ENCODE results near the gene ALKBH7.
A peak's percentile ranks its signal among the peaks of the same experiment; 100 is the strongest.
"Not testable (repeated sequence)": the region's sequence is repeated elsewhere in the genome, so short reads cannot be mapped to it uniquely, and the experiment has no call there.

The ALKBH7 gene

DNA sequence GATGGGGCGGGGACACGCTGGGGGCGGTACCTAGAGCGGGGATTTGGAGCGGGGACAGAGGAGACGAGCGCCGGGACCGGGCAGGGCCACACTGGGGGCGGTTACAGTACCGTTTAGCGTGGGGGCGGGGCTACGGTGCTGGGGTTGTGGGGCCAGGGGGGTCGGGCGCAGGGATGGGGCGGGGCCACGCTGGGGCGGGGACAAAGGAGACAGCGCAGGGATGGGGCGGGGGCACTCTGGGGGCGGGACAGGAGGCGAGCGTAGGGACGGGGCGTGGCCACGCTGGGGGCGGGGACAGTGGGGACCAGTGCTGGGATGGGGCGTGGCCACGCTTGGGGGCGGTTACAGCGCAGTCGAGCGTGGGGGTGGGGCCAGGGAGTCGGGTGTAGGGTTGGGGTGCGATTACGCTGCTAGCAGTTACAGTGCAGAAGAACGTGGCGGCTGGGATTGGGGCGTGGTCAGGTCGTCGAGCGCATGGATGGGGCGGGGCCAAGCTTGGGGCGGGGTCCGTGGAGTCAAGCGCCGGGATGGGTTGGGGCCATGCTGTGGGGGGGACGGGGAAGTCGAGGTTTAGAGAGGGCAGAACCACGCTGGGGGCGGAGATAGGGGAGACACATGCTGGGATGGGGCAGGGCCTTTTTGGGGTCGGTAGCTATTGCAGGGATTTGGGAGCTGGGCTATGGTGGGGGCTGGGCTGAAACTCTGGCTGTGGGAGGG lies 660 bp downstream of the ALKBH7 start:
- peak; percentile 99 for DNase-seq

DNA sequence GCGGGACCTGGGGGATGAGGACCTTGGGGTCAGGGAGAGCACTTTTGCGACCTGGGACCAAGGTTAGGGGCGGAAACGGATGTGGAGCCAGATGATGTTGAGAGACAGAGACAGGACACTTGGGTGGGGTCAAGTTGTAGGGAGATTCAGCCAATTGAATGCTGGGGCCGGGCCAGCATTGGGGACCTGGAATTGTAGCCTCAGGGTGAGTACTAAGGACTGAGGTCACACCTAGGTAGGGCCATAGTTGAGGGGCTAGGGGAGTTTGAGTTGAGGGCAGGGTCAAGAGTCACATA lies 1.2 kb downstream of the ALKBH7 start:
- DNase-seq: no peak

DNA sequence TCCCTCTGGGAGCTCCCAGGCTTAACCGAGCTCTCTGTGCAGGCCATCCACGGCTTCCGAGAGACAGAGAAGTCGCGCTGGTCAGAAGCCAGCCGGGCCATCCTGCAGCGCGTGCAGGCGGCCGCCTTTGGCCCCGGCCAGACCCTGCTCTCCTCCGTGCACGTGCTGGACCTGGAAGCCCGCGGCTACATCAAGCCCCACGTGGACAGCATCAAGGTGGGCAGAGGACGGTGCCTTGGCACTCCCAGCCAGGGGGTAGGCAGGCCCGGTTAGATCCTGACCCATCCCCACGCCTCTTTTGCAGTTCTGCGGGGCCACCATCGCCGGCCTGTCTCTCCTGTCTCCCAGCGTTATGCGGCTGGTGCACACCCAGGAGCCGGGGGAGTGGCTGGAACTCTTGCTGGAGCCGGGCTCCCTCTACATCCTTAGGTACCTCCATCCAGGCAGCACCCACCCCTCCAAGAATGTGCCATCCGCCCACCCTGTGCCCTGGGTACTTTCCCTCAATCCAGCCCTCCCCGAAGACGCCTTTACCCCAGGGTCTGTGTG lies 1.6 kb downstream of the ALKBH7 start:
- DNase-seq: no peak

DNA sequence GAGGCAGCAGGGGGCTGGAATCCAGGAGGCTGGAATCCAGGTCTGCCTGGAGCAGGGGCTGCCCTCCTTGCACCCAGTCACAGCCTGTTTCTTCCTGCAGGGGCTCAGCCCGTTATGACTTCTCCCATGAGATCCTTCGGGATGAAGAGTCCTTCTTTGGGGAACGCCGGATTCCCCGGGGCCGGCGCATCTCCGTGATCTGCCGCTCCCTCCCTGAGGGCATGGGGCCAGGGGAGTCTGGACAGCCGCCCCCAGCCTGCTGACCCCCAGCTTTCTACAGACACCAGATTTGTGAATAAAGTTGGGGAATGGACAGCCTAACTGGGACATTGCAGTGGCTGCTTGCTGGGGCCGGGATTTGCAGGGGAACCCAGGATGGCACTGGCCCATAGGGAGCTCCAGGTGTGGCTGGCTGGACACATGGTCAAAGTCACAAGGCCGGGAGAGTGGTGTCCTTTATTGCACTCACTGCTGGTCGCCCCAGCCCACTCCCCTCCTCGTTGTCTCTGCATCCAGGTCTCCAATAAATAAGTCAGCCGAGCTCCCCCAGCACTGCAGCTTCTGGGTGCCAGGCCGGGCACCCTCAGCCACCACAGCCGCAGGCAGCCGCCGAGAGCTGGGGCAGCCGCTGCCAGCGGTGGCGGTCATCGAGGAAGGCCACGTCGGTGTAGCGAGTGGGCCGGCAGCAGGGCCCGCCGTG lies 2.3 kb downstream of the ALKBH7 start:
- DNase-seq: no peak

DNA sequence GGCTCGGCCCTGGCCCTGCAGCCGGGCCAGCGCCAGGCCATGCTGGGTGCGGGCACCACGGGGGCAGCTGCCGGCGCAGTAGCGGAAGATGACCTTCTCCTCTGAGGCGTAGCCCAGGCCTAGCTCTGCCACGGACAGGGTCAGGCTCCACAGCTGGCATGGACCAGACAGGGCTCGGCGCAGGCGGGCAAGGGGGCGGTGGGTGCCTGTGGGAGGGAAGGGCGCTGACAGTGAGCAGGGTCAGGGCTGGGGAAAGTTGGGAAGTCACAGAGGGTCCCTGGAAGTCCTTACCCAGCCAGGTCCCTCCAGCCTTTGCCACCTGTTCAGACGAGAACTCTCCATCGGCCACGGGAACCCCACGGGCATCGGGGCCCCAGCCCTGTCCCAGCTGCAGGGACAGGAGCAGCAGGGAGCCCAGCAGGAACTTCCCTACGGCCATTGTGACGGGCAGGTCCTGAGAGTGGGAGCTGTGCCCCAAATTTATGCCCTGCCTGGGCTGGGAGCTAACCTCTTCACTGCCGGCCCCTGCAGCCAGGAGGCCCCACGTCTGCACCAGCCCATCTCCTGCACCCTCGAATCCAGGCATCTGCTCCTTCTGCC lies 2.9 kb downstream of the ALKBH7 start, which contains the start of gene PSPN:
Gene PSPN (minus strand): TSS at position 523 of the 600 bp plus-strand sequence. CDS start 84 bp downstream, at position 439.
- DNase-seq: no peak

DNA sequence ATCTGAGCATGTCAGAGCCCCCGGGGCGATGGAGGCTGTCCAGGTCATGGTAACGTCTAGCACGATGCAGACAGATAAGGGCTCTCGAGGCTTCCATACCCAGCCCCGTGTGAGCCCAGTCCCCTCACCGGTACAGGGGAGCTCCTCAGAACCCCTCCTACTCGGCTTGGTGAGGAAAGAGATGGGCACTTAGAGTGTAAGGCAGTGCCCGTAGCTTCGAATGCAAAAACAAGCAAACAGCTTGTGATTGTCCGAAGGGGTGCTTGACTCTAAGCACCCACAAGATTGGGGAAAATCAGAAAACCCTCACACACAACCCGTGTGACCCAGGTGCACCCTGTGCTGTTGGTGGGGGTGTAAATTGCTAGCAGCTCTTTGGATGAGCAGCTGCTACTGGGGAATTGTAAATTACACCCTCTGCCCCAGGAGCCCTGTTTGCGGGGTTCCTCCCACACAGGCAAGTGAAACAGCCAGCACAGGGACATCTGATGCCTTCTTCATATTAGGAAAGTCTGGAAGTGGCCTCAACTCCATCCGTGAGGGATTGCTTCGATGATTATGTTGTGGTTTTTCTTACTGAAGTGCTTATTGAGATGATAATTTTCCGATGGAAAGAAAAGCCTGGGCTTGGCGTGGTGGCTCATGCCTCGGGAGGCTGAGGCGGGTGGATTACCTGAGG lies 4.1 kb downstream of the ALKBH7 start:
- no peak for DNase-seq

DNA sequence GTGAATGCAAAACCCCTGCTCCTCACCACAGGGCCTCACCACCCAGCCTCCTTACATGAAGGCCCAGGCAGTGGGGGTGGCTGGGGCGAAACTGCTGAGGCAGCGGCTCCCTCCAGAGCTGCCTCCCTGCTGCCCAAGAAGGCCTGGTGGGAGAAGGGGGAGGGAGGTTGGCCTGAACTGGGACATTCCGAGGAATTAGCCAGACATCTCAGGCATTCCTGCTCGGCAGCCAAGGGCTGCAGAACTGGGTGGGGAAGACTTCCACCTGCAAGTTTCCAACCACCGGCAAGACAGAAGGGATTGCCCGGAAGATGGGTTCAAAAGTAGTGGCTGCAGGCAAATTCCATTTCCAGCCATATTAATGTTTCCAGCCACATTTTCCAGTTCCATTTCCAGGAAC lies 5.4 kb downstream of the ALKBH7 start:
- no peak for DNase-seq

DNA sequence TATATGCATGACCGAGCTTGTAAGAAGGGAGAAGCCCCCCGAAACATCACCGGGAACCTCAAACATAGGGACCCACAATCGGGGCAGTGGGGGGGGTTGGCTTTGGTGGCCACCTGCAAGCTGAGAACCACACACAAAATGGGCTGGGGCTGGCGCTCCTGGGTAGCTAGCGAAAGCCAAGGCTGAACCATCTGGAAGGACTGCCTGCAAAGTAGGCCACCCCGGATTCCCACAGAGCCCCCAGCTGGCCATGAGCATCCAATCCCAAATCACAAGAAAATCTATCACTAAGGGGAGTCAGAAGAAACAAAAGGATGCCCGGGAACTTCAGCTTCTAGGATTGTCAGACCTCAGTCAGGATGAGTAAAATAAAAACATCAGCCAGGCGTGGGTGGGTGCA lies 5.9 kb downstream of the ALKBH7 start:
- DNase-seq: no peak

DNA sequence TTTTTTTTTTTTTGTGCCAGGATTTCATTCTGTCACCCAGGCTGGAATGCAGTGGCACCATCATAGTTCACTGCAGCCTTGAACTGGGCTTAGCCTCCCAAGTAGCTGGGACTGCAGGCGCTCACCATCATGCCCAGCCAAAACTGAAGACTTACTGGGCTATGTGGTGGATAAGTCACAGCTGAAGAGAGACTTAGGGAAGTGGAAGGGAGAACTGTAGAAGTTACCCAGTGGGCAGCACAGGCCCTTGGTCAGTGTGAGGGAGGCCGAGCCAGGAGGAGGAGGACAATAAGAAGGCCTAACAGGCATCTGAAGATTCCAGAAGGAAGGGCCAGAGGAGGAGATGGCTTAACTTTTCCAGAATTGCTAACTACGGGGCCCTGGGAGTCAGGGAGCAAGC lies 7.2 kb downstream of the ALKBH7 start:
- no peak for DNase-seq

DNA sequence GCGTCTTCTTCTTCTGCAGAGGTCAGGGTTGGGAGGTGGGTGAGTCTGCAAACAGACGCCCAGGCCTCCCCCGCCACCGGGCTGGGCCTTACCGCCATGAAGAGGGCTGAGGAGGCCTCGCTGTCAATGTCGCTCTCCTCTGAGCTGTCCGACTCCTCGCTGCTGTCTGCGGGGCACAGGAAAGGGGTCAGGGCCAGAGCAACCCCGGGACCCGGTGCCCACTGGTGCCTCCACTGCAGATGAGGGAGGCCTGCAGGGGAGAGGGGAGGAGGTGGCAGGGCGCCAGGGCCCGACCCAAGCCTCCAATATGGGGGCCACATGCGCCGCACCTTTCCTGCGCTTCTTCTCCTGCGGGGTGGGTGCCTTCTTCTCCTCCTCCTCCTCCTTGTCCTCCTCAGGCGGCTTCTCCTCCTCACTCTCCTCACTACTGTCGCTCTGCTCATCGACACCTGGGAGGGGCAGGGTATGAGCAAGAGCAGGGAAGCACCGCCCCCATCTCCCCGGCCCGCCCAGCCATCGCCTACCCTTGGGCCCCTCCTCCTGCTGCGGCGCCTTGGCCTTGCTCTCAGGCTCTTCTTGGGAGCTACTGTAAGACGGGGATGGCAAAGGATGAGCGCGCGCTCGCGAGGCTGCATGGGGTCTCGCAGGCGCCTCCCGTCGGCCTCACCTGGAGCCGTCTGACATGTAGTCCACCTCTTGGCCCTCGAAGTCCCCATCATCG lies 8.6 kb downstream of the ALKBH7 start:
- no peak for DNase-seq

DNA sequence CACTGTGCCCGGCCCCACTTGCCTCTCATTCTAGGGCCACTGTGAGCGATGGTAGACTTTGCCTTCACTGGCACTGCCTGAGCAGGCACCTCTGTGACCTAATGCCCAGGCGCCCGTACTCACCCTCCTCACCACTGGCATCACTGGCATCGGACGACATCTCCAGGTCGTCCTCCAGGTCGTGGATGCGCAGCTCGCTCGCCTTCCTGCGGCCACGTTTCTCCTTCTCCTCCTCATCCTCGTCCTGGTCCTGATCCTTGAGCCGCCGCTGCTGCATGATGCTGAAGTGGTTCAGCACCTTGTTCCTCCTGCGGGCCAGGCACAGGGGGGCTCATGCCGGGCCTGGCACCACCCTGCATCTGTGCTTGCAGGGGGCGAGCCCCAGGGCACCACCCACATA lies 10.6 kb downstream of the ALKBH7 start:
- DNase-seq: no peak

DNA sequence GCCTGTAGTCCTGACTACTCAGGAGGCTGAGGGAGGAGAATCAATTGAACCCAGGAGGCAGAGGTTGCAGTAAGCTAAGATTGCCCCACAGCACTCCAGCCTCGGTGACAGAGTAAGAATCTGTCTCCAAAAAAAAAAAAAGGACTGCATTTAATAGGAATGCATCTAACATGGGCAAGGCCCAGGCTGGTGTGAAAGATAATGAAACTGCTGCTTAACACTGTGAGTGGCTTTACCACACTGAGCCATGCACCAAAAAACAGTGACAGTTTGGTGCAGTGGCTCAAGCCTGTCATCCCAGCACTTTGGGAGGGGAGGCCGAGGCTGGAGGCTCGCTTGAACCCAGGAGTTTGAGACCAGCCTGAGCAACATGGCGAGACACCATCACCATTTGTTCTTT lies 11.8 kb downstream of the ALKBH7 start:
- DNase-seq: no peak

DNA sequence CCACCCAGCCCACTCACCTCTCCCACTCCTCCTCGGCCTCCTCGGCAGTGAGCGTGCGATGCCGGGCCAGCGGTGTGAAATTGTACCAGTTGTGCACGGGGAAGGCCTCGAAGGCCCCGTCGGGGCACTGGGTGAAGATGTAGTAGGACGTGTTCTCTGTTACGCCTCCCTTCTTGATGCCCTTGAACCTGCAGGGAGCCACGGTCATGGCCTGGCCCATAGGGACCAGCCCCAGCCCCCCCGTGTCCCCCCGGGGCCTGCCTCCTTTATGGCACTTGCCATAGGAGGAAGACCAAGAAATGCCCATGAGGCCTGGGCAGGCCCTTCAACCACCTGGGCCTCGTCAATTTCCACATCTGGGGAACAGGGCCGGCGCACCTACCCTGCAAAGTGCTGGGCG lies 14.8 kb downstream of the ALKBH7 start:
- DNase-seq: no peak

DNA sequence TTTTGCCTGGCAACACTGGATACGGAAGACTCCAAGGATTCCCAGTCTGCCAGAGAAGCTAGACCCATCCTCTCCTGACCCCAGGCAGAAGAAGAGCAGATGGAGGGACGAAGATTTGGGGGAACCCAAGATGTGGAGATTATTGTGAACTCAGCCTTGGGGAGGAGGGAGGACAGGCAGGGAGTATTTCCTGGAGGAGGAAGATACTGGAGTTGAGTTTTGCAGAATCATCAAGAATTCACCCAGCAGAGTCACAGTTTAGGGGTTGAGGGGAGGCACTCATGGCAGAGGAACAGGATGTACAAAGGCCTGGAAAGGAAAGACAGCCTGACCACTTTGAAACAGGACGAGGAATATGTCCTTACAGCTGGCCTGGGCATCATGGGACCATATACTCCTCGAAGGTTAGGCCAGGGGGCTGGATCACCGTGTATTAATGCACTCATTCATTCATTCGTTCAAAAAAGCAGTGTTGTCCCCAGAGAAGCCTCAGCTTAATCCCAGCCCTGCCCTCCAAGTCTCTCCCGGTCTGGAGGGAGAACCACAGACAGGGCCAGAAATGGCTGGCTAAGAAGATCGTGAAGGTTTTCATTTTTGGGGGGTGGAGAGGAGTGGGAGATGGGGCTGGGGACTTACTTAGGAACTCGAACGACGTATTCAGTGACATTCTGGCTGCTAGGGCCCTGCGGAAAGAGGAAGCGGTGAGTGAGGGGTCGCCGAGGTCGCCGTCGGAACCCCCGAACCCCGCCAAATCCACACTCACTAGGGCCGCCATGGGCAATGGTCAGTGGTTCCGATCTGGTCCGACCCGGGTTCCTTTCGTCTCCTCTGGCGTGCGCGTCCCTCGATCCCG lies 19.9 kb downstream of the ALKBH7 start:
- no peak for DNase-seq

DNA sequence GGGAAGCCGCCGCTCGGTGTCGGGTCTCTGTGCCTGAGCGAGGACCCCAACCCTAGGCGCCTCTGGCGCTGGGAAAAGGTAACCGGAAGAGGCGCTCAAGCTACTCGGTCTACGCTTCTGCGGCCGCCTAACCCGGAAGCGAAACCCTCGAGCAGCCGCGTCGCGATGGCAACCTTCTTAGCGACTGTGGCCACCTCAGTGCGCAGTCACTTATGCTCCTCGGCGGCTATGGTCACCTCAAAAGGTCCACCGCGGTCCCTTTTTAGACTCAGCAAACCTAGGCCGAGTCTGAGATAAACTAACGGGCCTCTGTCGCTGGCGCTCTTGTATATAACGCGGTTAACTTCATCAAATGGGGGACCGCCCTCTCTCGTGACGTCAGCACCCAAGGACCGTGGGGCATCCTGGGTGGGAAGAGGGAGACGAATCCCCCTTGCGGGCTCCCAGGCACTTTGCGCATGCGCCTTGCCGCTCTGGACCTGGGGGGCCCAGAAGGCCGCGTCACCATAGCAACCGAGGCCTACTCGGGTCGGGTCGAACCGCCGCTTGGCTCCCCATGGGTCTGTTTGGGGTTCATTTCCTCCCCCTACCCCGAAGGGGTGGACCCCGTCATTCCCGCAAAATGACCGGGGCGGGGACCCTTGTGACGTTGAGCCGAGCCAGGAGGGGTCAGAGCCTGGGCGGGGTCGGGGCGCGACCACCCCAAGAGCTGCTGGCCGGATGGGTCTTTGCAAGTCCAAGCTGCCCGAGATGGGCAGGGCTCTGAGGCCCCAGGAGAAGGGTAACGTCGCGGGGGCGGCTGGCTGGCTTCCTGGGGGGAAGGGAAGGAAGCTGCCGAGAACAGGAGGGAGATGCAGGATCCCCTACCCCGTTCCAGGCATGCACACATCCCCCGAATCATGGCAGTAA lies 20.7 kb downstream of the ALKBH7 start, which contains the start of gene GTF2F1:
Gene GTF2F1 (minus strand): TSS at position 91 of the 909 bp plus-strand sequence. CDS start 169 bp downstream, outside the sequence.
- DNase-seq: peak; percentile 91

DNA sequence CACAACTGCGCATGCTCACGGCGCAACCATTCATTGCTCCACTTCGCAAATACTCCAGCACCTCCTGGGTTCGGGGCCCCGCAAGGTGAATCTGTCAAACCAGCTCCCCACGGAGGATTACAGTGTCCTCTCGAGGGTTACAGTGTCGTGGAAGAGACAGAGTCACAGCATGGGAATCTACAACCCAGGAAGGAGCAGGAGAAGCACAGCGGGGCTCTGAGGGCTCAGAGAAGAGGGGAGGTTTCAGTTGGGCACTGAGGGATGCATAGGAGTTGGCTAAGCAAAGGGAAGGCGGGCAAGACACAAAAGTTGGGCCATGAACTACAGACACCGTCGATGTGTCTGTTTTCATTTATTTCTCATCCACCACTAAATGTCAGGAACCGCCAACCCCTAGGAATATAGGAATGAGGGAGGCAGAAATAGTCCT lies 21.4 kb downstream of the ALKBH7 start:
- no peak for DNase-seq

DNA sequence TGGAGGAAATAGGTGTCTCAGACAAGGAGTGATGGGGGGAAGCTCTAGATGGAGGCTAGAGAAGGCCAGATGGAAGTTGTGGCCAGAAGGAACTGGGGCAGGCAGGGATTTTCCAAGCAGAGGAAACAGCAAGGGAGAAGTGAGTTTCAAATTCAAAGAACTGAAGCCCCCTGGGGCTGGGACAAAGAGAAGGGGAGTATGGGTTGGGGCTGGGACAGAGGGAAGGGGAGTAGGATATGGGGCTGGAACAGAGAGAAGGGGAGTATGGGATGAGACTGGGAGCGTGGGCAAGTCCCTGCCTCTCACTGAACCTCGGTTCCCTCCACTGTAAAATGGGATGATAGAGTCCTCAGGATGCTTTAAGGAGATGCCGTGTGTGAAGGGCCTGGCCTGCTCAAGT lies 22.2 kb downstream of the ALKBH7 start:
- DNase-seq: no peak

DNA sequence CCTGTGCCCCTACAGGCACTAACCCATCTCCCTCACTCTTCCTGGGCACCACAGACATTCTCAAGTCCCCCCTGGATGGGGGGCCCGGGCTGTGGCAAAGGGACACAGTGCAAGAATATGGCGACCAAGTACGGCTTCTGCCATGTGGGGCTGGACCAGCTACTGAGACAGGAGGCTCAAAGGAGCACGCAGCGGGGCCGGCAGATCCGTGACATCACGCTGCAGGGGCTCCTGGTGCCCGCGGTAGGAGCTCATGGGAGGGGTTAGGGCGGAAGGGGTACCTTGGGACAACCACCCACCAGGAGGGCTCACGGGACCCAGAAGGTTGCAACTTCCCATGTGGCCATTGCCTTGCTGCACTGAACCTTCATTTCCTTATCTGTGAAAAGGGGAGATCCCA lies 23.7 kb downstream of the ALKBH7 start:
- no peak for DNase-seq

DNA sequence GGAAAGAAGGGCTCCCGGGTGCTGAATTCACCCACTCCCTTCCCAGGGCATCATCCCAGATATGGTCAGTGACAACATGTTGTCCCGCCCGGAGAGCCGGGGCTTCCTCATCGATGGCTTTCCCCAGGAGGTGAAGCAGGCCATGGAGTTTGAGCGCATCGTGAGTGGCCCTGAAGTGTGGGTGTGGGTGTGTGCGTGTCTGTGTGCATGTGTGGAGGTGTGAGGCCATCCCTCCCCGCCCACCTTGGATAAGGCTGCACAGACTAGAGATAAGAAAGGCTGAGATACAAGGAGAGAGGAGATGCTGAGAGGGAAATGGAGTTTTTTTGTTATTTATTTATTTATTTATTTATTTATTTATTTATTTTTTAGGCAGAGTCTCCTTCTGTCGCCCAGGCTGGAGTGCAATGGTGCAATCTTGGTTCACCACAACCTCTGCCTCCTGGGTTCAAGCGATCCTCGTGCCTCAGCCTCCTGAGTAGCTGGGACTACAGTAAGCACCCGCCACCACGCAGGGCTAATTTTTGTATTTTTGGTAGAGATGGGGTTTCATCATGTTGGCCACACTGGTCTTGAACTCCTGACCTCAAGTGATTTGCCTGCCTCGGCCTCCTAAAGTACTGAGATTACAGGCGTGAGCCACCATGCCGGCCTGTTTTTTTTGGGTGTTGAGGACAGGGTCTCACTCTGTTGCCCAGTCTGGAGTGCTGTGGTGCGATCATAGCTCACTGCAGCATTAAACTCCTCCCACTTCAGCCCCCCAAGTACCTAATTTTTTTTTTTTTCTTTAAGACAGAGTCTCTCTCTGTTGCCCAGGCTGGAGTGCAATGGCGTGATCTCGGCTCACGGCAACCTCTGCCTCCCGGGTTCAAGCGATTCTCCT lies 27.7 kb downstream of the ALKBH7 start:
- DNase-seq: not testable (repeated sequence)

All from T-helper 9 cell (primary cell).